NCI-H1417 (cell line): ENCODE measurements around the gene GRPEL1.
"Not testable (repeated sequence)": the region's sequence is repeated elsewhere in the genome, so short reads cannot be mapped to it uniquely, and the experiment has no call there.

Source experiments
- DNase-seq, 3 experiments: peaks; one replicate each; lab custom pipeline; 2025; lab: John Stamatoyannopoulos, UW

GRPEL1 gene

DNA sequence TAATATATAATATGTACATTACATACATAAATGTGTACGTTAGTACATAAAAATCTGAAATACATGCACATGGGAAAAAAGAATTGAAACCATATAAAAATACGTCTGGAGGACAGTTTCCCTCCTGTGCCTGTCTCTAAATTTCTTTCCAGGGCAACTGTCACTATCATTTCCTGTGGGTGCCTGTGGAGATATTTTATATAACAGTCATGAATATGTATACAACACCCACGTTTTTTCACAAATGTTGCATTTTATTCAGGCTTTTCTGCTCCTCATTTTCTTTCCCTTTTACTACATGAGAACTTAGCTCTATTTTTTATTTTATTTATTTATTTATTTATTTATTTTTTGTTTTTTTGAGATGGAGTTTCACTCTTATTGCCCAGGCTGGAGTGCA, 24.2 kb upstream of the GRPEL1 start:
- DNase-seq = no peak

DNA sequence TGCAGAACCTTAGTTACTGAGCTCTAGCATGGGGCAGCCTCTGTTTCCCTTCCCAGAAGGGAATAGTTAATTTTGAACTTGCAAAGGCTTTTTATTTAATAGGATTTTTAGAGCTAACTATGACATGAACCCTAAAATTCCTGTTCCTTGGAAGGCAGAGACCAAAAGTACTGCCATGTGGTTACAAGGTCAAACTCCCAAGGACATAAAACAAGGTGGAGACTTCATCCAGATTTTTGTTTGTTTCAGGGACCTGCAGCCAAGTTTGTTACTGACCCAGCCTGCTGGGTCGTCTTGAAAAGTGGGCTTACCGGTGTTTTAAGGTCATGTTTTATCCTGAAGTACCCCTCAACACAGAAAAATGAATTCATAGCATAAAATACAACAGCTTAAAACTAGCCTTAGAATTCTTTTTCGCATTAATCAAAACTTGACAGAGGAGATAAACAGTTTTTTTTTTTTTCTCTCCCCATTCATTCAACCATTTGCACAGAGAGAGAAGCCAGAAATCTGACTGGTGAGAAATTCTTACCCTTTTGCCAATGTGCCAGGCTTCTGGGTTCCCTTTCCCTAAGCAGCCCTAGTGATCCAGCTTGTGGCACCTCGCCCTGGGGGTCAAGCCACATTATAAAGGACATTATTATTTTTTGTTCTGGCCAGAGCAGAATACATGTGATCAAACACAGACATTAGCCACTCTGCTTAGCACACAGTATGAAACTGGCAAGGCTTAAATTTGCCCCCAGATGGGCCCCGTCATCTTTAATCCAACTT, 21.5 kb upstream of the GRPEL1 start:
- DNase-seq = no peak

DNA sequence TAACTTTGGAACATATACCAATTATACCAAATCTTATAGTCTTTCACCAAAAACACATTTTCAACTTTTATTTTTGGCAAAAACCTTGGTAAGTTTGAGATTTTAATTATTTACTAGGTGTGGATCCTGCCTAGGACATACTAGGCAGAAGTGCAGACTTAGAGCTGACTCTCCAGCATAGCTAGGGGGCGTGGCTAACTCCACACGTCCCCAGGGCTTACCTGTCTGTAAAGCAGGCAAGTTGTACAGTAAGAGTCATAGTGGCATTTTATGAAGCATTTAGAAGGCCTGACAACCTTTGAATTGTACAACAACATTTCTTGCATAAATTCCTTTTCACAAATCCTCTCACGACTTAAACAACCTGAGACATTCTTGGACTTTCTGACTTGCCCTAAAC, 19.2 kb upstream of the GRPEL1 start:
- no peak for DNase-seq

DNA sequence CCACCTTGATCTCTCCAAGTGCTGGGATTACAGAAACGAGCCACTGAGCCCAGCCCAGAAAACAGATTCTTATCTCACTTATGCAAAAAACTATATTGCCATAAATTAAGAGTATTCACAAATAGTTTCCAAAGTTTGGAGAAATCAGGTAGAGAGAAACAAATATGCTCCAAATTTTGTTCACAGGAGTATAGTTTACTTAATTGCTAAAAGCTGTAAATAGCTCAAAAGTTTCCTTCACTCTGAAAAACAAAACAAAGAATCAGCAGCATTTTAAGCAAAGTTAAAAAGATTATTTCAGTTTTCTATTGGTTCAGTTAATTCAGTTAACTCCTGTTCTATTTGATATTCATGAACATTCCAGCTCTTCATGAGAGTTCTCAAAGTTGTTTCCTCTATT, 18.5 kb upstream of the GRPEL1 start:
- no peak for DNase-seq

DNA sequence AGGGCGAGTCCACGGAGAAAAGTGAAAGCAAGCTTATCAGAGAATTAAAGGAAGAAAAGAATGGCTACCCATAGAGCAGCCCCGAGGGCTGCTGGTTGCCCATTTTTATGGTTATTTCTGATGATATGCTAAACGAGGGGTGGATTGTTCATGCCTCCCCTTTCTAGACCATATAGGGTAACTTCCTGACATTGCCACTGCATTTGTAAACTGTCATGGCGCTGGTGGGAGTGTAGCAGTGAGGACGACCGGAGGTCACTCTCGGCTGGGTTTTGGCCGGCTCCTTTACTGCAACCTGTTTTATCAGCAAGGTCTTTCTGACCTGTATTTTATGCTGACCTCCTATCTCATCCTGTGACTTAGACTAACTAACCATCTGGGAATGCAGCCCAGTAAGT, 16.7 kb upstream of the GRPEL1 start:
- DNase-seq = not testable (repeated sequence)

GRCh38 chr4:7083597-7084563, 16.0 kb upstream of the GRPEL1 start:
- DNase-seq = no peak

DNA sequence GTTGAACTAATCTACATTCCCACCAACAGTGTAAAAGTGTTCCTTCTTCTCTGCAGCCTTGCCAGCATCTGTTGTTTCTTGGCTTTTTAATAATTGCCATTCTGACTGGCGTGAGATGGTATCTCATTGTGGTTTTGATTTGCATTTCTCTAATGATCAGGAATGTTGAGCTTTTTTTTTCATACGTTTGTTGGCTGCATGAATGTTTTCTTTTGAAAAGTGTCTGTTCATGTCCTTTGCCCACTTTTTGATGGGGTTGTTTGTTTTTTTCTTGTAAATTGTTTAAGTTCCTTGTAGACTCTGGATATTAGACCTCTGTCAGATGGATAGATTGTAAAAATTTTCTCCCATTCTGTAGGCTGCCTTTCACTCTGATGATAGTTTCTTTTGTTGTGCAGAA, 12.0 kb upstream of the GRPEL1 start:
- DNase-seq = not testable (repeated sequence)

DNA sequence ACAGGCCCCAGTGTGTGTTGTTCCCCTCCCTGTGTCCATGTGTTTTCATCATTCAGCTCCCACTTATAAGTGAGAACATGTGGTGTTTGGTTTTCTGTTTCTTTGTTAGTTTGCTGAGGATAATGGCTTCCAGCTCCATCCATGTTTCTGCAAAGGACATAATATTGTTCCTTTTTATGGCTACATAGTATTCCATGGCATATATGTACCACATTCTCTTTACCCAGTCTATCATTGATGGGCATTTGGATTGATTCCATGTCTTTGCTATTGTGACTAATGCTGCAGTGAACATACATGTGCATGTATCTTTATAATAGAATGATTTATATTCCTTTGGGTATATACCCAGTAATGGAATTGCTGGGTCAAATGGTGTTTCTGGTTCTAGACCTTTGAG, 11.6 kb upstream of the GRPEL1 start:
- DNase-seq = not testable (repeated sequence)

- no peak for DNase-seq
Observed at GRCh38 chr4:7078025-7078424, 10.2 kb upstream of the GRPEL1 start.

- DNase-seq = no peak
Observed at GRCh38 chr4:7077371-7077770, 9.5 kb upstream of the GRPEL1 start.

DNA sequence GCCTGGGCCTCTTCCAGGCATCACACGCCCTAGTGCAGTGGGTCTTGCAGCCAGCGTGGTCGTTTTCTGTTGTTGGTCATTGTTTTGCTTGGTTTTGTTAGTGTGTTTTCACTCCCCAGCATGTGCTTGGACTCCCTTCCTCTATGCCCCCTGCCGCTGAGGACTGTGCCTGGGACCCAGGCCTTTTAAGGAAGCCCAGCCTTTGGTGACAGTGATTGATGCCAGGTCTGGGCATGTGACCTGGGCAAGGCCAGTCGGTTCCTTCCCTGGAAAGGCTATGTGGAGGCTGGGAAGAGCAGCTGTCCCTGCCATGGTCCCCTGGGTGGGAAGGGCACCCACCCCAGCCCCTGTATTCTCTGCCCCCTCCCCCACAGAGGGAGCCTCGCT, 8.8 kb upstream of the GRPEL1 start:
- no peak for DNase-seq

DNA sequence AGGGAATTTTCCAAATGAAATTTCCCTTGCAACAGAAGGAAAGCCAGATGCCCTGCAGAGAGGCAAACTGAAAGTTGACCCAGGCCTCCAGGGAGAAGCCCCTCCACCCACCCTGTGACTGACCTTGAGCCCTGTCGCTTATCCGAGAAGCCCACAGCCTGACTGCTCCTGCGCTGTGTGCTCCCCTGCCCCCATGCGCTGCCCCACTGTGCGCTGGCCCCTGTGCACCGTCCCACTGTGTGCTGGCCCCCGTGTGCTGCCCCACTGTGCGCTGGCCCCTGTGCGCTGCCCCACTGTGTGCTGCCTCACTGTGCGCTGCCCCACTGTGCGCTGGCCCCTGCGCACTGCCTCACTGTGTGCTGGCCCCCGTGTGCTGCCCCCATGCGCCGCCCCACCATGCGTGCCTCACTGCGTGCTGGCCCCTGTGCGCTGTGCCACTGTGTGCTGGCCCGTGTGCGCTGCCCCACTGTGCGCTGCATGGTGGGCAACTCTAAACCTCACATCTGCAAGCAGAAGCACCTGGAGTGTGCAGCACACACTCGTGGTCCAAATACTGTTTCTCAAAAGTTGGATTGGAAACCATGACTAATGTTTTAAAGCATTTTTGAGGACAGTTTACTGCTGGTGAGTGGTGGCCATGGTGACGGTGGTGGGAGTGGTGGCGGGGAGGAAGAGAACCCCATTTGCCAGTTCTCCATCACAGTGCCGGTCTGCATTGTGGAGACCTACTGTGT, 8.3 kb upstream of the GRPEL1 start:
- no peak for DNase-seq

GRCh38 chr4:7074426-7074825, 6.6 kb upstream of the GRPEL1 start:
- no peak for DNase-seq

- DNase-seq = peak; percentile 18 to 81 (median 58)
Observed at GRCh38 chr4:7073526-7074390, 5.9 kb upstream of the GRPEL1 start.

GRCh38 chr4:7073059-7073458, 5.2 kb upstream of the GRPEL1 start:
- no peak for DNase-seq

DNA sequence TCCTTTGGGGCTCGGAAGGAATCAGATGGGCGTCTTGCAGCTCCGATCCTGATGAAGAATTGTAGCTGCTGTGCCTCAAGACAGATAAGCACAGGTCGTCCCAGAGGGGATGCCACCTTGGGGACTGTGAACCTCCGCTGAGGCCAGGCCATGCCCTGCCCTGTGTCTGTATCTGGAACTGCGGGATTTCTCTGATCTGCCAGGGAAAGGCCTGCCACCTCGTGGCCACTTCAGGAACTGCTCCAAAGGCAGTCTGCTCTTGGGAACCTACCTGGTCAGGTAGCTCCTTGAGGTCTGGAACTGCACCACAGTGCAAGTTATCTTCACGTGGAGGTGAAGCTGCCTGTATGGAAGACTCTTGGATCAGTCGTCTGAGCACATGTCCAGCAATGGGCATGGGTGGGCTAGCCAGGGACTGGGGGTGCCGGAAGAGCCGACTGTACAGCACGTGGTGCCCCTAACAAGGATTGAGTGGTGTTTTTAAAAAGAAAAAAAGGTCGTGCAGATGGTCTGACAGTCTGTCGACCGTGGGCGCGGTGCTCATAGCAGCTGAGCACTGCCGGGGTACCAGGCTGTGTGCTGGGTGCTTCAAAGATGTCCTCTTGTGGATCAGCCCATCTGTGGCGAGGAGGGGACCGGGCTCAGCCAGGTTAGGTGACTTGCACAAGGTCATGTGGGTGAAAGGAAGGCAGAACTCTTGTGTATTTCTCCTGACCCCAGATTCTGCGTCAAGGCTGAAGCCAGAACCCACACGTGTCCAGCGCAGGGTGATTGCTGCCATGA, 3.1 kb upstream of the GRPEL1 start:
- peak; percentile 69 to 88 (median 86) for DNase-seq

DNA sequence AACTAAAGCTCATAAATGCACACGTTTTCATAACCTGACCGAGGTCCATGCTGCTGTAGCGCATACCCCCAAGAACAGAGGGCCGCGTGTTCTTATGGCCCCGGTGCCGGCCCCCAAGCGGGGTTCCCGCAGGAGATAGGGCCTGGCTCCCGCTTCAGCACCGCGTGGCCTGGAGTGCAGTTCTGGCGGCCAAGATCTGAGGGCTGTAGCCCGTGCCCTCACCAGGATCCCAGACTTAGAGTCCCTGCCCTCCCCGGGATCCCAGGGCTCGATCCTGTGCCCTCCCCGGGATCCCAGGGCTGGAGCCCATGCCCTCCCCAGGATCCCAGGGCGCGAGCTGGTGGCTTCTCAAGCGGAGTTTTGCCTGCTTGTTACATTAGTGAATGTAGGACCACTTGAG, 1.0 kb upstream of the GRPEL1 start:
- DNase-seq = peak in 2 of 3 experiments; percentile 52 to 56

DNA sequence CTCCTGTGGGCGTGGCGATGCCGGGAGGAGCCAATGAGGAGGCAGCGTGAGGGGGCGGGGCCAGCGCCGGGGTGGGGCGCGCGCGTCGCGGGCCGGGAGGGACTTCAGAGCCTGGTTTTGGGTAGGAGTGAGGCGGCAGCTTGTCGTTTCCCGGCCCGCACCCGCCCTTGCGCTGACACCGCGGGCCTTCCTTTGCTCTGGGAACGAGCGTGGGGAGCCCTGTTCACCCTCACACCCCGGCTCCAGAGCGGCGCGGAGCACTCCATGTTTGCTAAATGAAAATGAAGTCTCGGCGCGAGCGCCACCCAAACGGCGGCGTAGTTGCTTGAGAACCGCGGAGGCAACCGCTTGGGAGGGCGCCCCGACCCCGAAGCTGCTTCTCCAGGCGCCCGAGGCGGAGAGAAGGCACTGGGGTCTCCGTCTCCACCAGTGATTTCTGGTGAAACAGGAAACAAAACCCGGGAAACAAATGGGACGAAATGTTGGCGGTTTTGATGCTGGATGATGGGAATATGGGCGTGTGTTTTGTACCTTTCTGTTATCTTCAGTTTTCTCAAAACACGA, 497 bp upstream of the GRPEL1 start:
- no peak for DNase-seq

DNA sequence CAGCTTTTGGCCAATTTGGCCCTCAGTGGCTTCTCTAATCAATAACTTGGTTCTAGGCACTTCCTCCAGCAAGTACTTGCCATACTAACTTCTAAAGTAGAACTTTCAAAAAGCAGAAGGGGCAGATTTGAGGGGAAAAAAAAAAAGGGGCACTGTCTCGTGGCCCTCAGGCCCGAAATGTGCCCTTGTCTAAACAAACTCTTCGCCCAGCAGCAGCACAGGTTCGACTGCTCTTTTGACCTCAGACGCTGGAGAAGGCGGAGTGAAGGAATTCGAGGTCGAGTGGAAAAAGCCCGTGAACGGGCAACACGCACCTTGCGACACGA, 775 bp downstream of the GRPEL1 start:
- no peak for DNase-seq

- no peak for DNase-seq
Observed at GRCh38 chr4:7066493-7066892, 1.4 kb downstream of the GRPEL1 start.
